Panc1 (cell line): ENCODE results near the gene CLNK. TPM values are rescaled to one million over a fixed set of nuclear protein-coding genes. Genes with fewer than 3 reads are reported as not detected.

ENCODE experiments used
- ATAC-seq: fragments of 200-7000 bp; cut with Tn5 transposase; 2 replicates; pipeline ENCODE4 v1.9.1; 2020; ENCODE audit warnings: mild to moderate bottlenecking, moderate library complexity
- BruUV-seq: library from RNA; stranded (reverse); fragments of 400-500 nt; replicated peaks from 2 replicates; lab custom pipeline; 2021; lab: Mats Ljungman, UMichigan
- CTCF ChIA-PET: fragments of 300-600 bp; sonication (Branson Sonifier 250); formaldehyde crosslinking; loops from one replicate; lab custom pipeline; 2022; ENCODE audit warnings: antibody characterized with exemption; lab: Charles Lee
- POLR2A ChIA-PET: fragments of 300-600 bp; sonication (Branson Sonifier 250); formaldehyde crosslinking; loops from one replicate; lab custom pipeline; 2022; ENCODE audit warnings: antibody characterized with exemption; lab: Charles Lee
- DNase-seq: peaks from one replicate; pipeline ENCODE4 v3.0.0-alpha.2; 2010; ENCODE audit warnings: low read depth, low spot score
- H3K27ac ChIP-seq: 2 replicates; pipeline ENCODE4 v1.5.1; 2011; ENCODE audit warnings: mild to moderate bottlenecking, low read length, inconsistent platforms
- H3K27me3 ChIP-seq: fragments of 200-500 bp; sonication (Bioruptor generic); 2 replicates; pipeline ENCODE4 v1.6.0; 2014; ENCODE audit warnings: low read length, inconsistent platforms; ENCODE audit not compliant: control insufficient read depth, insufficient read depth
- H3K36me3 ChIP-seq: fragments of 200-500 bp; sonication (Bioruptor generic); 2 replicates; pipeline ENCODE4 v1.5.1; 2014; ENCODE audit warnings: inconsistent platforms, mild to moderate bottlenecking, low read length, moderate library complexity; ENCODE audit not compliant: control insufficient read depth, insufficient read depth
- H3K4me1 ChIP-seq: 2 replicates; pipeline ENCODE4 v1.5.1; 2011; ENCODE audit warnings: inconsistent platforms, mild to moderate bottlenecking, low read length, moderate library complexity; ENCODE audit not compliant: control insufficient read depth, insufficient read depth
- H3K4me3 ChIP-seq, 2 experiments: 2 replicates each; pipeline ENCODE4 v1.5.1; 2011 to 2012; ENCODE audit warnings: low read depth in 2 of 2, low read length in 2 of 2, mild to moderate bottlenecking in 2 of 2, inconsistent platforms in 1 of 2, moderate library complexity in 1 of 2
- H3K9me3 ChIP-seq: fragments of 200-500 bp; sonication (Bioruptor generic); 2 replicates; pipeline ENCODE4 v1.5.1; 2014; ENCODE audit warnings: low read depth, mild to moderate bottlenecking, inconsistent platforms, low read length, moderate library complexity; ENCODE audit not compliant: control insufficient read depth, insufficient read depth
- CTCF ChIP-seq: fragments of 450-650 bp; IDR thresholded peaks from 2 replicates; pipeline ENCODE4 v1.5.1; 2017; ENCODE audit warnings: mild to moderate bottlenecking
- POLR2AphosphoS5 ChIP-seq: IDR thresholded peaks from 2 replicates; pipeline ENCODE4 v1.6.1; 2012; ENCODE audit warnings: mild to moderate bottlenecking, low read depth, low read length, moderate library complexity
- REST ChIP-seq, 2 experiments: IDR thresholded peaks; 2 replicates each; pipeline ENCODE4 v1.6.1; 2011 to 2012; ENCODE audit warnings: low read depth in 2 of 2, control low read depth in 1 of 2, low read length in 1 of 2, mild to moderate bottlenecking in 1 of 2, moderate library complexity in 1 of 2; ENCODE audit not compliant: insufficient read depth in 1 of 2
- SIN3A ChIP-seq: IDR thresholded peaks from 2 replicates; pipeline ENCODE4 v1.6.1; 2012; ENCODE audit warnings: low read depth, mild to moderate bottlenecking, low read length, moderate library complexity, borderline replicate concordance; ENCODE audit not compliant: insufficient read depth
- TCF7L2 ChIP-seq: IDR thresholded peaks from 2 replicates; pipeline ENCODE4 v1.6.1; 2011; ENCODE audit warnings: mild to moderate bottlenecking, low read depth, low read length, inconsistent platforms
- in situ Hi-C: cut with HindIII; loops from 2 replicates; pipeline ENCODE4 v1.10.0; 2016; ENCODE audit warnings: low sequenced_read_pairs, low pct_unique_long_range_greater_than_20kb
- intact Hi-C: fragments of 100-400 bp; cut with micrococcal nuclease; formaldehyde crosslinking; loops from one replicate; pipeline ENCODE4 v1.10.0; 2022; ENCODE audit not compliant: unreplicated experiment
- total RNA-seq: library from RNA; stranded (reverse); gene quantifications from one replicate; pipeline ENCODE4 v1.2.1, GENCODE V29; 2021; ENCODE audit not compliant: unreplicated experiment

CLNK gene
- total RNA-seq, 1 experiment from 2014 or later: not detected

GRCh38 chr4:10730590-10730989 lies 46.0 kb upstream of the CLNK start:
- Histone ChIP-seq H3K9me3 (no peaks in the 10 kb centered on the region), H3K27ac (no peak overlapping the region), H3K36me3 (no peaks in the 10 kb centered on the region), H3K4me1 (no peaks in the 10 kb centered on the region), H3K4me3 (no peak overlapping the region), H3K27me3 (no peaks in the 10 kb centered on the region)
- in situ Hi-C loops: no loop called here
- no peak for DNase-seq
- CTCF ChIA-PET: no interaction called here
- POLR2A ChIA-PET: no interaction called here
- no peak for TF ChIP-seq SIN3A
- no peak for TF ChIP-seq REST (IDR thresholded peaks at IDR 0.05; ENCODE audit: insufficient read depth in 1 of 2, low read depth in 2 of 2, low read length in 1 of 2)
- no peak for TF ChIP-seq POLR2AphosphoS5
- no peak for TF ChIP-seq TCF7L2
- no peak for TF ChIP-seq CTCF
- BruUV-seq: no TSS peak
- intact Hi-C loops: no loop called here
- ATAC-seq: no peak

GRCh38 chr4:10730019-10730418 lies 45.5 kb upstream of the CLNK start:
- intact Hi-C loops: no loop called here
- TF ChIP-seq TCF7L2 (no peak), SIN3A (no peak), POLR2AphosphoS5 (no peak), CTCF (no peak), REST (IDR thresholded peaks at IDR 0.05; ENCODE audit: insufficient read depth in 1 of 2, low read depth in 2 of 2, low read length in 1 of 2) (no peak)
- no peaks in the 10 kb centered on the region for H3K4me1 ChIP-seq
- ChIA-PET CTCF (no interaction called here), POLR2A (no interaction called here)
- no peaks in the 10 kb centered on the region for H3K27me3 ChIP-seq
- DNase-seq: no peak
- BruUV-seq: no TSS peak
- no peaks in the 10 kb centered on the region for H3K9me3 ChIP-seq
- no peaks in the 10 kb centered on the region for H3K36me3 ChIP-seq
- no peak overlapping the region for H3K4me3 ChIP-seq
- no peak for ATAC-seq
- in situ Hi-C loops: no loop called here
- H3K27ac ChIP-seq: no peak overlapping the region
